Neural progenitor cell (in vitro differentiated cells): ENCODE results near the gene IER3IP1. TPM values are rescaled to one million over a fixed set of nuclear protein-coding genes. Genes with fewer than 3 reads are reported as not detected.

ENCODE experiments used
- DNase-seq: peaks from one replicate; pipeline ENCODE4 v3.0.0-alpha.2; 2016; ENCODE audit warnings: low spot score
- H2AFZ ChIP-seq: fragments of 200-600 bp; sonication (generic); replicated peaks from 2 replicates; pipeline ENCODE4 v1.6.1; 2016; ENCODE audit warnings: antibody characterized with exemption
- H3F3A ChIP-seq: fragments of 200-600 bp; sonication (generic); 2 replicates; pipeline ENCODE4 v1.6.1; 2016; ENCODE audit warnings: antibody characterized with exemption, low read depth
- H3K27ac ChIP-seq: fragments of 200-600 bp; sonication (generic); 2 replicates; pipeline ENCODE4 v1.5.1; 2016; ENCODE audit warnings: mild to moderate bottlenecking
- H3K27me3 ChIP-seq: fragments of 200-600 bp; sonication (generic); 2 replicates; pipeline ENCODE4 v1.6.1; 2016; ENCODE audit warnings: mild to moderate bottlenecking, moderate library complexity
- H3K36me3 ChIP-seq: fragments of 200-600 bp; sonication (generic); 2 replicates; pipeline ENCODE4 v1.5.1; 2016
- H3K4me1 ChIP-seq: fragments of 200-600 bp; sonication (generic); 2 replicates; pipeline ENCODE4 v1.6.1; 2016; ENCODE audit warnings: mixed run types
- H3K4me2 ChIP-seq: fragments of 200-600 bp; sonication (generic); 2 replicates; pipeline ENCODE4 v1.6.1; 2016
- H3K4me3 ChIP-seq: fragments of 200-600 bp; sonication (generic); 2 replicates; pipeline ENCODE4 v1.5.1; 2016
- H3K79me2 ChIP-seq: fragments of 200-600 bp; sonication (generic); 2 replicates; pipeline ENCODE4 v1.6.1; 2016; ENCODE audit warnings: low read depth
- H3K9ac ChIP-seq: fragments of 200-600 bp; sonication (generic); 2 replicates; pipeline ENCODE4 v1.6.1; 2016
- H3K9me3 ChIP-seq: fragments of 200-600 bp; sonication (generic); 2 replicates; pipeline ENCODE4 v1.5.1; 2016; ENCODE audit warnings: low read depth
- H4K20me1 ChIP-seq: fragments of 200-600 bp; sonication (generic); 2 replicates; pipeline ENCODE4 v1.6.1; 2016; ENCODE audit warnings: low read depth
- H3K27ac Mint-ChIP-seq: 3 replicates; pipeline ENCODE4 v1.8.0; 2021; ENCODE audit warnings: mixed read lengths
- H3K27me3 Mint-ChIP-seq: 2 replicates; pipeline ENCODE4 v1.8.0; 2022; ENCODE audit warnings: low read depth, mild to moderate bottlenecking, inconsistent platforms, moderate library complexity, mixed read lengths; ENCODE audit not compliant: insufficient read depth
- H3K36me3 Mint-ChIP-seq: 3 replicates; pipeline ENCODE4 v1.8.0; 2021; ENCODE audit warnings: mixed read lengths
- H3K4me1 Mint-ChIP-seq: 3 replicates; pipeline ENCODE4 v1.8.0; 2021; ENCODE audit warnings: mixed read lengths
- H3K4me3 Mint-ChIP-seq: 3 replicates; pipeline ENCODE4 v1.8.0; 2021; ENCODE audit warnings: mild to moderate bottlenecking, moderate library complexity, mixed read lengths
- H3K9me3 Mint-ChIP-seq: 3 replicates; pipeline ENCODE4 v1.8.0; 2020; ENCODE audit warnings: mixed read lengths
- CTCF ChIP-seq: fragments of 200-600 bp; sonication (generic); IDR thresholded peaks from 2 replicates; pipeline ENCODE4 v1.5.1; 2017; ENCODE audit warnings: antibody characterized with exemption, mild to moderate bottlenecking
- EZH2 ChIP-seq: fragments of 200-600 bp; sonication (generic); IDR thresholded peaks from 2 replicates; pipeline ENCODE4 v1.6.1; 2017; ENCODE audit warnings: antibody characterized with exemption, mild to moderate bottlenecking, moderate library complexity
- EZH2phosphoT487 ChIP-seq: fragments of 200-600 bp; sonication (generic); IDR thresholded peaks from 2 replicates; pipeline ENCODE4 v1.6.1; 2017; ENCODE audit warnings: antibody characterized with exemption
- total RNA-seq: library from RNA; depleted of rRNA; stranded (reverse); fragments of >200 nt; gene quantifications from 2 replicates; pipeline ENCODE4 v1.2.3, GENCODE V29; 2015; ENCODE audit warnings: low replicate concordance

The IER3IP1 gene
- total RNA-seq, 1 donor from 2014 or later: 16.6 TPM

DNA sequence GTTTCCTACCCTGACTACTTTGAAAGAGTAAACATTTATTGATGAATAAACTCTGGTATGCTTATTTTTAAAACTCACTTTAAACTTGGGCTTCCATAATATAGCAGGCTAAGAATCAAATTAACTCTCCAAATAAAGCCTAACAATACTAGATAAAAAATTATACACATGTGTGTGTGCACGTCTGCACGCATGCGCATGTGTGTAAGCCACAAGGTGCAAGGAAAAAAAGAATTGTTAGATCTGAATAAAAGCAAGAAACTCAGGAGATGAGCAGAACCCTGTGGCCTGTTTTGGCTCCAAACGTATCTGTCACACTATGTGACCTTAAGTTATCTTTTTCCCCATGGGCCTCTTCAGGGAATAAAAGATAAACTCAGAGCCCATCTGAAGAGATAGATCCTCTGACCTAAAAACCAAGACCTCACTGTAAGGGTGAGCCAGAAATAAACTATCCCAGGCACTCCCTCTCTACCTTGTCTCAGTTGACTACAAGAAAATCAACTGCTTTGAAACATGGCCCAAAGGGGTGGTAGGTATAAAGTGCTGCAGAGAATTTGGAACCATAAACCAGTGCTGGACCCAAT, 32.2 kb downstream of the IER3IP1 start:
- Histone ChIP-seq H3K4me3 (no peak overlapping the region), H3F3A (no peaks in the 10 kb centered on the region), H3K36me3 (no peaks in the 10 kb centered on the region), H3K79me2 (peaks cover 97% of the 10 kb centered on the region), H3K27ac (no peak overlapping the region), H3K4me2 (no peak overlapping the region), H3K4me1 (peaks cover 4% of the 10 kb centered on the region), H3K9ac (no peak overlapping the region), H3K9me3 (no peaks in the 10 kb centered on the region), H2AFZ (no peak overlapping the region), H4K20me1 (peaks cover 29% of the 10 kb centered on the region), H3K27me3 (no peaks in the 10 kb centered on the region)
- Mint-ChIP-seq H3K9me3 (no peaks in the 10 kb centered on the region), H3K27me3 (no peaks in the 10 kb centered on the region), H3K4me1 (peaks cover 7% of the 10 kb centered on the region), H3K27ac (no peak overlapping the region), H3K36me3 (peaks cover 20% of the 10 kb centered on the region), H3K4me3 (no peak overlapping the region)
- no peak for DNase-seq
- TF ChIP-seq EZH2 (no peak), EZH2phosphoT487 (no peak), CTCF (no peak)

DNA sequence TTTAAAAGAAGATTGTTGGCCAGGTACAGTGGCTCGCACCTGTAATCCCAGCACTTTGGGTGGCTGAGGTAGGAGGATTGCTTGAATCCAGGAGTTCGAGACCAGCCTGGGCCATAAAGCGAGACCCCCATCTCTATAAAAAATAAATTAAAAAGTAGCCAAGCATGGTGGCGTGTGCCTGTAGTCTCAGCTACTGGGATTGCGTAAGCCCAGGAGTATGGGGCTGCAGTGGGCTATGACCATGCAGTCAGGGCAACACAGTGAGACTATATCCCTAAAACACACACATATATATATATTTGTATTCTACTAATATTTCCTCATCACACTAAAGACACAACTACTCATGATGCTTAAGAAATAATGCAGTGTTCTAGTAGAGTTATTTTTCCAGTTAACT, 33.0 kb downstream of the IER3IP1 start:
- Histone ChIP-seq H3K9me3 (no peaks in the 10 kb centered on the region), H3K27ac (no peak overlapping the region), H3K79me2 (peaks cover 94% of the 10 kb centered on the region), H2AFZ (no peak overlapping the region), H3K36me3 (no peaks in the 10 kb centered on the region), H4K20me1 (peaks cover 29% of the 10 kb centered on the region), H3K9ac (no peak overlapping the region), H3F3A (no peaks in the 10 kb centered on the region), H3K27me3 (no peaks in the 10 kb centered on the region), H3K4me2 (no peak overlapping the region), H3K4me3 (no peak overlapping the region), H3K4me1 (no peaks in the 10 kb centered on the region)
- TF ChIP-seq CTCF: no peak
- no peak for TF ChIP-seq EZH2
- no peak for TF ChIP-seq EZH2phosphoT487
- H3K27me3 Mint-ChIP-seq: no peaks in the 10 kb centered on the region
- DNase-seq: no peak
- H3K27ac Mint-ChIP-seq: no peak overlapping the region
- no peak overlapping the region for H3K4me3 Mint-ChIP-seq
- peaks cover 15% of the 10 kb centered on the region for H3K36me3 Mint-ChIP-seq
- H3K9me3 Mint-ChIP-seq: no peaks in the 10 kb centered on the region
- no peaks in the 10 kb centered on the region for H3K4me1 Mint-ChIP-seq

- Histone ChIP-seq H3K9ac (no peak overlapping the region), H3K27ac (no peak overlapping the region), H3K79me2 (peaks cover 87% of the 10 kb centered on the region), H4K20me1 (peaks cover 25% of the 10 kb centered on the region), H2AFZ (no peak overlapping the region), H3K4me2 (no peak overlapping the region), H3K9me3 (no peaks in the 10 kb centered on the region), H3K4me3 (no peak overlapping the region), H3K27me3 (no peaks in the 10 kb centered on the region), H3K36me3 (peaks cover 2% of the 10 kb centered on the region), H3K4me1 (no peaks in the 10 kb centered on the region), H3F3A (no peaks in the 10 kb centered on the region)
- H3K27ac Mint-ChIP-seq: no peak overlapping the region
- no peaks in the 10 kb centered on the region for H3K4me1 Mint-ChIP-seq
- DNase-seq: no peak
- H3K9me3 Mint-ChIP-seq: no peaks in the 10 kb centered on the region
- H3K27me3 Mint-ChIP-seq: peaks cover 3% of the 10 kb centered on the region
- TF ChIP-seq EZH2 (no peak), EZH2phosphoT487 (no peak), CTCF (no peak)
- H3K36me3 Mint-ChIP-seq: peaks cover 15% of the 10 kb centered on the region
- no peak overlapping the region for H3K4me3 Mint-ChIP-seq
Observed at GRCh38 chr18:47141289-47141688, 34.9 kb downstream of the IER3IP1 start.
